ENCODE results near the gene RLIM. TPM values are rescaled to one million over a fixed set of nuclear protein-coding genes. Genes with fewer than 3 reads are reported as not detected.

RLIM gene
- polyA plus RNA-seq, 4 donors, result 27.8 to 35.0 (median 30.7) TPM

- DNase-seq (ENCODE audit: low read depth in 4 of 4, low spot score in 2 of 4), result peak in 3 of 4 donors; percentile 29 to 52 (median 46)
These were observed 77.5 kb downstream of the RLIM start for GRCh38 chrX:74536832-74537371.

DNA sequence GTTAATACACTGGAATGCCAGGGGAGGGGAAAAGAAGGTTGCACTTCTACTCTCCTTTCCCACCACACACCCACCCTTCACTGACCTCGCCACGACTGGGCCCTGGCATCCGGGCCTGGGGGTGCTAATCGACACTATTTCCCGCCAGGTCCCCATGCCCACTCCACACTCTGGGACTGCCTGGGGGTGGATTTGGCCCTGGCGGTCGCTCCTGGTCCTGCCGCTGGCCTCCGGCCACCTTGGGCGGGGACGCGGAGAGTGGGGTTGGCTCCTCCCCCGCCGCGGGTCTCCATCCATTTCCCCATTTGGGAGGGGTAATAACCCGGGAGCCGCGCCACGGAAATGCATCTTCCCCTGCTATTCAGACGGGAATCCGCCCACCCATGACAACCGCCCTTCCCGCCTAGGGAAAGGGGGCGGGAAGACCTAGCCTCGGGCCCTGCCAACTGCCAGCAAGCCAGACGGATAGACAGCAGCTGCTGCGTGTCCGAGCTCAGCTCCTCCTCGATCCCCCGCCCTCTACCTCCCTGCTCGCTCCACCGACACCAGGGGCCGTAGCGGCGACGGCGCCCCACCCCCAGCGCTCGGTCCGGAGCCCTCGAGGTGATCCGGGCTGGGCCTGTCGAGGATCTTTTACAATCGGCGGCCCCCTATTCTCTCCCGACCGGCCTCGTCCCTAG is 78.1 kb downstream of the RLIM start:
- DNase-seq (ENCODE audit: low read depth in 4 of 4, low spot score in 2 of 4), result peak; percentile 48 to 69 (median 64)

GRCh38 chrX:74535408-74536151 is 78.8 kb downstream of the RLIM start:
- peak in 3 of 4 donors; percentile 37 to 43 (median 41) for DNase-seq (ENCODE audit: low read depth in 4 of 4, low spot score in 2 of 4)

Other genes with a start within 250 kb of the RLIM start
- gene SLC16A2, start 193.1 kb downstream of the RLIM start, polyA plus RNA-seq (ENCODE audit: insufficient read length in 4 of 4), result 10 to 100 TPM; 25.4 to 34.0 (median 30.8) TPM